Panc1 (cell line): Measurements from ENCODE around the gene TLE3. TPM values are rescaled to one million over a fixed set of nuclear protein-coding genes. Genes with fewer than 3 reads are reported as not detected.

ENCODE experiments used
- ATAC-seq: fragments of 200-7000 bp; cut with Tn5 transposase; 2 replicates; pipeline ENCODE4 v1.9.1; 2020; ENCODE audit warnings: mild to moderate bottlenecking, moderate library complexity
- BruUV-seq: library from RNA; stranded (reverse); fragments of 400-500 nt; replicated peaks from 2 replicates; lab custom pipeline; 2021; lab: Mats Ljungman, UMichigan
- CTCF ChIA-PET: fragments of 300-600 bp; sonication (Branson Sonifier 250); formaldehyde crosslinking; loops from one replicate; lab custom pipeline; 2022; ENCODE audit warnings: antibody characterized with exemption; lab: Charles Lee
- POLR2A ChIA-PET: fragments of 300-600 bp; sonication (Branson Sonifier 250); formaldehyde crosslinking; loops from one replicate; lab custom pipeline; 2022; ENCODE audit warnings: antibody characterized with exemption; lab: Charles Lee
- DNase-seq: peaks from one replicate; pipeline ENCODE4 v3.0.0-alpha.2; 2010; ENCODE audit warnings: low read depth, low spot score
- H3K27ac ChIP-seq: 2 replicates; pipeline ENCODE4 v1.5.1; 2011; ENCODE audit warnings: mild to moderate bottlenecking, low read length, inconsistent platforms
- H3K27me3 ChIP-seq: fragments of 200-500 bp; sonication (Bioruptor generic); 2 replicates; pipeline ENCODE4 v1.6.0; 2014; ENCODE audit warnings: low read length, inconsistent platforms; ENCODE audit not compliant: control insufficient read depth, insufficient read depth
- H3K36me3 ChIP-seq: fragments of 200-500 bp; sonication (Bioruptor generic); 2 replicates; pipeline ENCODE4 v1.5.1; 2014; ENCODE audit warnings: inconsistent platforms, mild to moderate bottlenecking, low read length, moderate library complexity; ENCODE audit not compliant: control insufficient read depth, insufficient read depth
- H3K4me1 ChIP-seq: 2 replicates; pipeline ENCODE4 v1.5.1; 2011; ENCODE audit warnings: inconsistent platforms, mild to moderate bottlenecking, low read length, moderate library complexity; ENCODE audit not compliant: control insufficient read depth, insufficient read depth
- H3K4me3 ChIP-seq, 2 experiments: 2 replicates each; pipeline ENCODE4 v1.5.1; 2011 to 2012; ENCODE audit warnings: low read depth in 2 of 2, low read length in 2 of 2, mild to moderate bottlenecking in 2 of 2, inconsistent platforms in 1 of 2, moderate library complexity in 1 of 2
- H3K9me3 ChIP-seq: fragments of 200-500 bp; sonication (Bioruptor generic); 2 replicates; pipeline ENCODE4 v1.5.1; 2014; ENCODE audit warnings: low read depth, mild to moderate bottlenecking, inconsistent platforms, low read length, moderate library complexity; ENCODE audit not compliant: control insufficient read depth, insufficient read depth
- CTCF ChIP-seq: fragments of 450-650 bp; IDR thresholded peaks from 2 replicates; pipeline ENCODE4 v1.5.1; 2017; ENCODE audit warnings: mild to moderate bottlenecking
- POLR2AphosphoS5 ChIP-seq: IDR thresholded peaks from 2 replicates; pipeline ENCODE4 v1.6.1; 2012; ENCODE audit warnings: mild to moderate bottlenecking, low read depth, low read length, moderate library complexity
- REST ChIP-seq, 2 experiments: IDR thresholded peaks; 2 replicates each; pipeline ENCODE4 v1.6.1; 2011 to 2012; ENCODE audit warnings: low read depth in 2 of 2, control low read depth in 1 of 2, low read length in 1 of 2, mild to moderate bottlenecking in 1 of 2, moderate library complexity in 1 of 2; ENCODE audit not compliant: insufficient read depth in 1 of 2
- SIN3A ChIP-seq: IDR thresholded peaks from 2 replicates; pipeline ENCODE4 v1.6.1; 2012; ENCODE audit warnings: low read depth, mild to moderate bottlenecking, low read length, moderate library complexity, borderline replicate concordance; ENCODE audit not compliant: insufficient read depth
- TCF7L2 ChIP-seq: IDR thresholded peaks from 2 replicates; pipeline ENCODE4 v1.6.1; 2011; ENCODE audit warnings: mild to moderate bottlenecking, low read depth, low read length, inconsistent platforms
- in situ Hi-C: cut with HindIII; loops from 2 replicates; pipeline ENCODE4 v1.10.0; 2016; ENCODE audit warnings: low sequenced_read_pairs, low pct_unique_long_range_greater_than_20kb
- intact Hi-C: fragments of 100-400 bp; cut with micrococcal nuclease; formaldehyde crosslinking; loops from one replicate; pipeline ENCODE4 v1.10.0; 2022; ENCODE audit not compliant: unreplicated experiment
- microRNA-seq: library from miRNA; unstranded; fragments of <30 nt; microRNA quantifications from one replicate; pipeline ENCODE4 v1.1.0, GENCODE V29; 2020; ENCODE audit not compliant: unreplicated experiment
- total RNA-seq: library from RNA; stranded (reverse); gene quantifications from one replicate; pipeline ENCODE4 v1.2.1, GENCODE V29; 2021; ENCODE audit not compliant: unreplicated experiment

The TLE3 gene
- total RNA-seq, 1 experiment from 2014 or later, result 132 TPM

GRCh38 chr15:69997813-69998212 is 99.9 kb downstream of the TLE3 start:
- Histone ChIP-seq H3K4me3 (no peak overlapping the region), H3K27ac (no peak overlapping the region), H3K36me3 (no peaks in the 10 kb centered on the region), H3K9me3 (no peaks in the 10 kb centered on the region), H3K27me3 (no peaks in the 10 kb centered on the region), H3K4me1 (no peaks in the 10 kb centered on the region)
- in situ Hi-C loops (no loop called here), intact Hi-C loops (no loop called here)
- DNase-seq, result no peak
- CTCF ChIA-PET, result no interaction called here
- no peak for TF ChIP-seq CTCF
- TF ChIP-seq REST (IDR thresholded peaks at IDR 0.05; ENCODE audit: insufficient read depth in 1 of 2, low read depth in 2 of 2, low read length in 1 of 2), result no peak
- no peak for TF ChIP-seq TCF7L2
- TF ChIP-seq POLR2AphosphoS5, result no peak
- no peak for TF ChIP-seq SIN3A
- no TSS peak for BruUV-seq
- no peak for ATAC-seq
- POLR2A ChIA-PET, result no interaction called here

Small RNA genes lying within 50 kb of the gene (microRNA-seq; reads per million reads assigned to microRNA genes)
- 858 reads per million, percentile 79 among the genes with 10 or more reads in this experiment for gene MIR629
